CD4-positive, alpha-beta T cell treated with Interferon gamma for 1 hour (primary cell): Measurements from ENCODE around the gene DDAH1.

Source experiments
- DNase-seq: peaks from one replicate; pipeline ENCODE4 v3.0.0-alpha.2; 2020

DDAH1 gene

DNA sequence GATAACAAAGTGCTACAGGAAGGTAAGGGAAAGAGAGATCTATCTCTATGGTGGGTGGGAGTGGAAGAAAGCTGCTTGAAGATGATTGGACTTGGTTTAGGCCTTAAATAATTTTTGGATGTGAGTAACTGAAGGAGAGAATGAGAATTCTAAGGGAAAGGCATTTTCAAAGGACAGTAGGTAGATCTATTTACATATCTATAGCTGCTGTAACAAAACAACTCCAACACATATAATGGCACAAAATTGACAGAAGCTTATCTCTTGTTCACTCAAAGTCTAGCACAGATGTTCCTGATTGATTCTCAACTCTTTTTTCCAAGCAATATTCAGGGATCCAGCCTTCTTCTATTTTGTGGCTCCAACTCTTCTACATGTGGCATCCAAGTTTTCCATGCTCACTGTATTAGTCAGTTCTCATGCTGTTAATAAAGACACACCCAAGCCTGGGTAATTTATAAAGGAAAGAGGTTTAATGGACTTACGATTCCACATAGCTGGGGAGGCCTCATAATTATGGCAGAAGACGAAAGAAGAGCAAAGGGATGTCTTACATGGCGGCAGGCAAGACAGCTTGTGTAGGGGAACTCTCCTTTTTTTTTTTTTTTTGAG, 3.1 kb upstream of the DDAH1 start:
- DNase-seq = no peak

DNA sequence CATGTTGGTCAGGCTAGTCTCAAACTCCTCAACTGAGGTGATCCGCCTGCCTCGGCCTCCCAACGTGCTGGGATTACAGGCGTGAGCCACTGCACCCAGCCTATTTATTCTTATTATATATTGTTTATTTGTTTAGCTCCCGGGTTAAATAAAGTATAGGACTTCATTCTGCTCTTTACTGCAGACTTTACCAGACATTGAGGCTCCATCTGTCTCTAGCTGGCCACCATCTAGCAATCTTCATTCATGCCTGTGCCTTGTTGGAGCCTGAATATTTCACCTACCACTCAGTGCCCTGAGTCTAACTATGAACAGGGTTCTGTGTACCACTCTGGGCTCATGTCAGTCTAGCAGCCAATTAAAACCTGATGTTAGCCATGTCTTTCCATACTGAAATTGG, 2.1 kb upstream of the DDAH1 start:
- DNase-seq = no peak

- DNase-seq = no peak
Observed at GRCh38 chr1:85465786-85466134, 801 bp upstream of the DDAH1 start.

DNA sequence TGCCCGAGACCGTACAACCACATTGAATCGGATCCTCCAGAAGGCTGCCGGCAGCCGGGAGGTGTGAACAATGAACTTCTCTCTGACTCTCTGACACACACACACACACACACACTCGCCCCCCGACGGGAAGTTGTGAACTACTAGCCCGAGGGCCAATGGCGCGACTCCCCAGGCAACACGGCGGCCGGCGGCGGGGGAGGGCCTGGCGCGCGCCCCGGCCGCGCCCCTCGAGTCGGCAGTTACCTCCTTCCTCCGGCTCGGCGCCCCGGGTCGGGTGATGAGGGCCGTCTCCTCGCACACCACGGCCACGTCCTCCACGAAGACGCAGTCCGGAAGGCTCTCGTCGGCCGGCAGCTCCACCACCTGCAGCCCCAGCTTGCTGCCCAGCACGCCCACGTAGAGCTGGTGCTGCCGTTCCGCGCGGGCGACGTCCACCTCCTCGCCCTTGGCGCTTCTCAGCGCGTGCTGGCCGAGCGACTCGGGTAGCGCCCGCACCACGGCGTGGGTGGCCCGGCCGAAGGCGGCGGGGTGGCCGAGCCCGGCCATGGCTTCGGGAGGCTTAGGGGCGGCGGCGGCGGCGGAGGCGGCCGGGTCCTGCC, 361 bp downstream of the DDAH1 start:
- peak; percentile 8 for DNase-seq

DNA sequence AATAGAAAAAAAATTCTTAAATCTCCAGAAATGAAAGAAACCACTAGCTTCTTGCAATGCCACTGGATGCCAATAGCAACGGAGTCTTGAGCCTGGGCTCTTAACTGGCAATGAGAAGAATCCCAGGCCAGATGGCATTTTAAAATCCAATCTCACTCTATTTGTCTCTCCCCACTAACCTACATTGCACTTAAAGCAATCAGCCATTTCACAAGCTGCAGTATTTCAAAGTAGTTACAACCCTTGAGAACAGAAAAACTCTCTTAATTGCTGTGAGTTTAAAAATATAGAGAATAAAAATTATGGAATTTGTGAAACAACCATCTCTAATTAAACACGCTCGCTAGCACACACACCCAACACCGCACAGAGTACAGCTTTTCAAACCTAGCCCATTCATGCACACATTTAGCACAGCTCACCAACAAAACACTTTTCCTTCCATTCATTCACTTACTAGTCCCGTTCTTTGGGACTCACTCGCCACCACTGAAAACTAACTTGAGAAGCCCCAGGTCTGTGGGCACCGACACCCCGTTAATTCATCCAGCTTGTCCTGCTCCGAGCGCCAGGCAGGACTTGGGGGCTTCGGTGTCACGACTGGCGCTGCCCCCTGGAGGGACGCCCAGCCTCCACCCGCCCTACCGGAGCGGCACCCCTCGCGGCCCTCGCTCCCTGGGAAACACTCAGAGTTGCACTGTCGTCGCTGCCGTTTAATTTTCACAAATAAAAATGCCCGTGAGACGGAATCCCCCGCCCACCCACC, 1.0 kb downstream of the DDAH1 start:
- no peak for DNase-seq

GRCh38 chr1:85462931-85463649, 1.9 kb downstream of the DDAH1 start:
- no peak for DNase-seq

- no peak for DNase-seq
Observed at GRCh38 chr1:85461216-85461918, 3.6 kb downstream of the DDAH1 start.

GRCh38 chr1:85460555-85461088, 4.3 kb downstream of the DDAH1 start:
- DNase-seq = no peak

DNA sequence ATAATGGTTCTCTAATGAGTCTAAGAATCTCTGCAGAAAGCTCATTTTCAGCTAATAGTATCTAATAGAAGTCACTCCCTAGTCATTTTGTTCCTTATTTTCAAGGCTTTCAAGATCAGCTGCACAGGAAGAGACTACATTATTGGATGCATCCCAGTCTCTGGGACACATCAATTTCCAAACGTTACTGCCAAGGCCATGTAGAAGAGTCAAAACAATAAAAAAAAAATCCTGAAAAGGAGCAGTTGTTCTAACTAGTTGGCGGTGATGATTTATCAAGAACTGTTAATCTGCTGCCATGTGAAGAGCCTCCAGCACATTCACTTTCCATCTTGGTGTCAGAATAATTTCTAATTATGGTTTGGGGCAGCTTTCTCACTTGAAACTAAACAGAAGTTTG, 5.7 kb downstream of the DDAH1 start:
- no peak for DNase-seq

DNA sequence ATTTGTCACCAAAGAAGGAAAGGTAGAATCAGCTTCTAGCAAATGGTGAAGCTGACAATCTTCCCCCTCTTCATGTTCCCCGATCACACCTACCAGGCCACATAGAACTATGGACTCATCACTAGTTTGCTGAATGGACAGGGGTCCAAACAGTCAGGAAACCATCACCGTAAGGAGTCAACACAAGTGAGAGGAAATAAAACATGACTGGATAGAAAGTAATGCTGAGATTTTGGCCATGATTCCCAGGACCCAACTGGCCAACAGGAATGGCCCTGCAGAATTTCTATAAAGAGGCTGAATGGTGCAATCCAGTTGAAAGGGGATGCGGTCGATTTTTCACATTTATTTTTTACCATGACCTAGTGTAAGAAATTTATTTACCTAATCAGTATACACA, 10.7 kb downstream of the DDAH1 start:
- DNase-seq = no peak

DNA sequence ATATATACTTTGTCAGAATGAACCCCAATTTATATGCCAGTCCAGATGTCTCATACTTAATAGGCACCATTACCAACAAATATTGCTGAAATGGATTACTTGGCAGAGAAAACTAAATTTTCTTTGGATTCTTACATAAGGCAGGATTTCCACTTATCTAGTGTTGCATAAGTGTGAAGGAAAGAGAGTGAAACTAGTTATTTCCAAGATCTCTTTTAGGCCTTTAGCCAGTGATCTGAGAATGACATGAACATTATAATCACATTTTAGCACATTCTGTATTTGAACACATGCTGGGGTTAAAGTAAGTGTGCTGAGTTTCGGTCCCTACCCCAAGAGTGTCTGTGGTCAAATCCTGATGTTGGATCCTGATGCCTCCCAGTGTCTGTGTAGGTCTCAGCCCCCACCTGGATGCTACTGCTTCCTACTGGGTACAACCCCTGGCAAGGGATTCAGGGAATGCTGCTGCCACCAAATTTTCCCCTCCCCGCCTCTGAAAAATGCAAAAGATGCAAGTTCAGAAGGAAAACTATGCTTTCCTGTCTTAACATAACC, 11.2 kb downstream of the DDAH1 start:
- DNase-seq = no peak

DNA sequence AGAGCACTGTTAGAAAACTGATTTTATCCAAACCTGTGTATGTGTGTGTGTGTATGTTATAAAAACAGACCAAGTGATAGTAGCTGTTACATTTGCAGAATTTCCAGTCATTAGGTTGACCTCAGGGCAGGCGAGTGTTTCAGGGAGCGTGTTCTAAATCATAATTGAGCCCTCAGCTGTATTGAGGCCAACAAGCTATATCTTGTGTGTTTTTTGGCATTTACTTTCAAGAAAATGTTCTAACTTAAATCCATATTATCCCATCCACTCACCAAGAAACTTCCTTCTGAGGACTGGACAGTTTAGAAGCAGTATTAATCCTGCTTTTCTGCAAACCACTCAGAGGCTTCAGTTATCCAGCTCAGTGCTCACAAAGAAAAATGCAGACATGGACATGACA, 12.0 kb downstream of the DDAH1 start:
- DNase-seq = no peak

DNA sequence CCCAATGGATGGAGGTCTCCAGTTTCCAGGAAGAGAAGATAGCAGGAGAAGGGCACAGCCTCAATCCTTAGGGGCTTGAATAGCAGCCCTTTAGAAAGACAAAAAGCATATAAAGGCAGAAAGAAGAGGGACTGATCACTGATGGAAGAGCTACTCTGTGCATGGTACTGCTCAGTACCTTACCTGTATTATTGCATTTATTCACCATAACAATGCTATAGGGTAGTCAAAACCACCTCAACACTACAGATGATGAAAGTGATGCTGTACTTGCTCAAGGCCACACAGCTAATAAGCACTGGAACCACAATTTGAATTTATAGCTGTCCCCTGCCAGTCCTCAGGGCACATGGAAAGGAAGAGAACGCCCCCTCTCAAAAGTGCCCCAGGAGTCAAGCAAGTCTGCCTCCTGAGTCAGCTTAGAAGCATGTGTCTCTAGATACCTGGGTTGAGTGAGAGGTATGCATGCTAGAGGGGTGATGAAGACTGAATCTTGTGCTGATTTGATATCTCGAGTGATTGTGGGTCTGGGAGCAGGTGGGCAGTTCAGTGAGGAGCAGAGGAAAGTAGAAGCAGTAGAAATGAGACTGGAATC, 13.6 kb downstream of the DDAH1 start:
- no peak for DNase-seq

GRCh38 chr1:85450832-85451231, 14.1 kb downstream of the DDAH1 start:
- no peak for DNase-seq

GRCh38 chr1:85449356-85449755, 15.6 kb downstream of the DDAH1 start:
- no peak for DNase-seq

- no peak for DNase-seq
Observed at GRCh38 chr1:85448358-85448757, 16.6 kb downstream of the DDAH1 start.

- no peak for DNase-seq
Observed at GRCh38 chr1:85447006-85447943, 17.7 kb downstream of the DDAH1 start.

GRCh38 chr1:85445906-85446305, 19.1 kb downstream of the DDAH1 start:
- no peak for DNase-seq

DNA sequence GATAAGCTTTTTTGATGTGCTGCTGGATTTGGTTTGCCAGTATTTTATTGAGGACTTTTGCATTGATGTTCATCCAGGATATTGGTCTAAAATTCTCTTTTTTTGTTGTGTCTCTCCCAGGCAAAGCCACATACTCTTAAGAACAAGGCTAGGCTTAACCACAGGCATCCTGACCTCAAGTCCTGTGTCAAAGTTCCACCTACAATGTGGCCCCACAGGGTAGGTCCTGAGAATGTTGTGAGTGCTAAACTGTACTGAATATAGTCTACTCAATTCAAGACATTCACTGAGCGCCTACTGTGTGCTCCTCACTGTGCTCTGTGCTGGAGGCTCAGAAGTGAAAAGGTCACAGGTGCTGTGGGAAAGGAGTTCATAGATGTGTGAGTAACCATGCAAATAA, 20.6 kb downstream of the DDAH1 start:
- no peak for DNase-seq

- DNase-seq = no peak
Observed at GRCh38 chr1:85440612-85441011, 24.3 kb downstream of the DDAH1 start.

GRCh38 chr1:85438353-85438752, 26.6 kb downstream of the DDAH1 start:
- DNase-seq = no peak
